G401.6 (cell line): ENCODE results near the gene PHC2.

Experiments used
- FAIRE-seq: peaks from 2 replicates; lab custom pipeline; 2012; peaks lifted over from hg19 to GRCh38; lab: Jason Lieb, UNC

The PHC2 gene

DNA sequence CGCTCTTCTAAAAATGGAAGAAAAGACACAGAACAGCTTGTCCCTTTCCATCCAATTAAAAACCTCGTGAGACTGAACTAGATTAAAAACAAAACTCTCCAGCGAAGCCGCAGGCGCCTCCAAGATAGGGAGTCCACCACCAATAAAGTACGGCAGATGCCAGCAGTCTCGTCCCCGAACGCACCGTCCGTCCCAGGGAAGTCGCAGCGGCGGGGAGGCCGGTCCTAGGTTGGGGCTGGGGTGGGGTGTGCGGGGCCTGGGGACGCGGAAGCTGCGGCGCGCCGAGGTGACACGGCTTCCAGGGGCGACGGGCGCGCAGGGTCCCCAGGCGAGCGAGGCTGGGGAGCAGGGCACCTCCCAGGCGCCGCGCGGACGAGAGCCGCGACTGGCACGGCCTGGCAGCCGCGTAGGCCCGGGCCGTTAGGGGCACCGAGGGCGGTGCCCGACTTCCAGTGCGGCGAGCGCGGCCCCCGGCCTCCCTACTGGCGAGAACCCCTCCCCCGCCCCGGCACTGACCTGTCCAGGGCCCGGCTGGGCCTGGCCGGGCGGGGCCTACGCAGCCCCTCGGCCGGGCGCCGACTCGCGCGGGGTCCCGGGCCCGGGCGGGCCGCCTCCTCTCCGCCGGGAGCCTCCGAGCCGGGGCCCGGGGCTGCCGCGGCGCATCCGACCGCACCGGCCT lies 81.7 kb downstream of the PHC2 start:
- FAIRE-seq, result no peak

GRCh38 chr1:33348676-33349080 lies 82.2 kb downstream of the PHC2 start:
- no peak for FAIRE-seq

DNA sequence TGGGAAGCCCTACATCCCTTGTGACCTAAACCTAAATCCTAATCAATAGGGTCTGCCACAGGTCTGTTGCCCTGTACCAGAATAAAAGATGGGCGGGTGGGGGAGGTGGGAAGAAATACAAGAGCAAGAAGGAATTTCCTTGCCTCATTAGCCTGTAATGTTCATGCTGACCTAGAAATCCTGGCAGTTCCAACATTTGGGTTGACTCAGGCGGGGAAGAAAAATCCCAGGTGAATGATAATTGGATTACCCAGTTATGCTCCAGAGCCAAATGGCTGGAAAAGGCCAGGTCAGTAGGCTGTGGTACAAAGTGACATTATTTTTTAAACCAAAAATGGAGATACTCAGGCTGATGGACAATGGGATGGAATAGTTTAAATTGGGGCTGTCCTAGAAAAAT lies 82.7 kb downstream of the PHC2 start:
- no peak for FAIRE-seq

- no peak for FAIRE-seq
Observed at GRCh38 chr1:33347650-33347992, 83.3 kb downstream of the PHC2 start.

GRCh38 chr1:33346927-33347649 lies 83.8 kb downstream of the PHC2 start:
- FAIRE-seq, result no peak

GRCh38 chr1:33346533-33346926 lies 84.4 kb downstream of the PHC2 start:
- no peak for FAIRE-seq

DNA sequence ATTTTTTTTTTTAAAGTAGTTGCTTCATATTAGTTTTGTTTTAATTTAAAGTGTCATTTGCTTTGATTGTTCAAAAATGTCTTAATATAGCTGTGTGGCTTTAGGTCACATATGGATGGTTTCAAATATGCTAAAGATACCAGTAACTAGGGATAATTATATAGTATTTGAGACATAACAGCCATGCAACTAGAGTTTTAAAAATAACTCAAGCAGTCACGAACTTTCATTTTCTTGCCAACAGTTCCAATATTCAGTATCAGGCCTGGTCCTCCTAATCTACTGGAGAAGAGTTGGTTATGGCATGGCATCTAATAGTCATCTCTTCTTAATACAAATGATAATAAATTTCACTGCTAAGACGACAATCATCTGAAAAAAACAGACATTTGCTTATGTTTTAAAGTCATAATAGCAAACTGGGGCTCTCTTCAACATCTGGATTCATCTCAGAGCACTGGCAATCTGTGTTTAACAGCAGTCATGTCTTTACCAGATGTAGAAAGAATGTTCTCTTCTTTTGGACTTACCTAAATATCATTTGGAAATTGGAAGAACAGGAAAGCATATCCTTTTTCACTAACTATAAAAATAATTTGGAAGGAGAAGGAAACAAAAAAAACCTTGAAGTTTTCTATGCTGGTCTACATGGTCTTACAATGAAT lies 85.9 kb downstream of the PHC2 start:
- no peak for FAIRE-seq

DNA sequence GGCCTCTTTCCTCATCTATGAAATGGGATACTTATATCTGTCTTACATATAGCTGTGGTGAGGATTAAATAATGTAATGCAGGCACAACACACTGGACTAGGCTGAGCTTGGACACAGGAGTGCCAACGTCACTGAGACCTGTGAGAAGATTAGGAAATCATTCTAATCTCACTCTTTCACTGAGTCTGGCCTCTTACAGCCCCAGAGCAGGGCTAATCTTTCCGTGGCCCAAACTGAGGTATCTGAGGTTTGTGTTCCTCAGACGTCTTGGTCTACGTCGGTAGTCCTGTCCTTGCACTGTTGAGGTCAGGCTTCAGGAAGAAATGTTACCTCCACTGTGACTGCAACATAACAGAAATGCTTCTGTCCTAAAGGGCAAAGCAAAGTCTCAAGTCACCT lies 87.4 kb downstream of the PHC2 start:
- no peak for FAIRE-seq

DNA sequence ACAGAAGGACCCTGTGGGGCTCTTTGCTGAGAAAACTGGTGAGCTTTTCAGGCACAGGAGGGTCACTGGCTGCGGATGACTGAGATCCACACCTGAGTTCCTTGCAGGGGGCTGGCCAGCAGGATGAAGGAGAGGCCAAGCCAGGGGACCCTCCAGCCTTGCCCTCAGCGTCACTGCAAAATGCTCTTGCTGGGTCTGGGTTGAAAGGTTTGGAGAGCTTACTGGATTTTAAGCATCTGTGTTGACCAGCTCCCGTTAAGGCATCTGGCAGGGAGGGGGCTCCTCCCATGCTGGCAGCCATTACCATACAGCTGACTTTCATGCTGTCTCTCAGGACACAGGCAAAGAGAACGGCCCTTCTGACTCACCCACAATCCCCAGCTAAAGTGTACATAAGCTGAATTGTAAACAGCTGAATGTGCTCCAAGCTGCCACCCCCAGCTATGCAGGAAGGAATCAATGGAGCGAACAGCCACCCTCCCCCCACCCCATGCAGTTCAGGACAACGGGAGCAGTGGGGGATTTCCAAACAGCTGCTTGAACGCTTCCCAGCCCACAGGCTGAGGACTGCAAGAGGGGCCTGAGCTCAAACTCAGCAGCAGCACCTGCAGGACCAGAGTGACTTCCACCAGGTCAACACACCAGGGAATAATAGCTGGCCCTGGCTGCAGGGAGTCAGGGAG lies 88.7 kb downstream of the PHC2 start:
- no peak for FAIRE-seq

DNA sequence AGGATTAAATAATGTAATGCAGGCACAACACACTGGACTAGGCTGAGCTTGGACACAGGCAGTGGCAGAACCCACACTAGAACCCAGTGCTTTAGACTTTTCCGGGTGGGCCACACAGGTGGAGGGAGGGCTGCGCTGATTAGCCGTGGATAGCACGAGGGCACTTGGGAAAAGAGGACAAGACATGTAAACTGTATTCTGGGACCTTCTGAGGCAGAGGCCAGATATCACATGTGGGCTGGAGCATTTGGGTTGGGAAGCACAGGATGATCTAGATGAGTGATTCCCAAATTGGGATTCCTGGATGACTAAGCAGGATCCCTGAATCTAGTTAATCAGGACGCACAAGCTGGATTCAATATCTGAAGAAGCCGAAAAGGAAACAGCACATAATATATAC lies 89.7 kb downstream of the PHC2 start:
- FAIRE-seq, result no peak

DNA sequence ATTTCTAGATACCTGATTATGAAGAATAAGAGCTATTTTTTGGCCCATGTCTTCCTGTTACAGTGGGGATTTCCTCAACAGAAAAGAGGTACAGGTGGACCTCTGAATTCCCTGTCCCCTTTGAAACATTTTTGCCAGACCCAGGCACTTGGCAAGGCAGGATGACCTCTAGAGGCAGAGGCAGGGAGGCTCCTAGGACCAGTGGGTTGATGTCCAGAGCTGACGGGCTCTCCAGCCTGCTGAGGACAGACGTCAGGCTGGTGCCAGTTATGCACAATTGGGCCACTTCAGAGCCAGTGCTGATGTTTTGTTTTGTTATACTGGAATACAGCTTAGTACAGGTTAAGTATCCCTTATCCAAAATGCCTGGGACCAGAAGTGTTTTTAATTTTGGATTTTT lies 91.5 kb downstream of the PHC2 start:
- FAIRE-seq, result no peak

DNA sequence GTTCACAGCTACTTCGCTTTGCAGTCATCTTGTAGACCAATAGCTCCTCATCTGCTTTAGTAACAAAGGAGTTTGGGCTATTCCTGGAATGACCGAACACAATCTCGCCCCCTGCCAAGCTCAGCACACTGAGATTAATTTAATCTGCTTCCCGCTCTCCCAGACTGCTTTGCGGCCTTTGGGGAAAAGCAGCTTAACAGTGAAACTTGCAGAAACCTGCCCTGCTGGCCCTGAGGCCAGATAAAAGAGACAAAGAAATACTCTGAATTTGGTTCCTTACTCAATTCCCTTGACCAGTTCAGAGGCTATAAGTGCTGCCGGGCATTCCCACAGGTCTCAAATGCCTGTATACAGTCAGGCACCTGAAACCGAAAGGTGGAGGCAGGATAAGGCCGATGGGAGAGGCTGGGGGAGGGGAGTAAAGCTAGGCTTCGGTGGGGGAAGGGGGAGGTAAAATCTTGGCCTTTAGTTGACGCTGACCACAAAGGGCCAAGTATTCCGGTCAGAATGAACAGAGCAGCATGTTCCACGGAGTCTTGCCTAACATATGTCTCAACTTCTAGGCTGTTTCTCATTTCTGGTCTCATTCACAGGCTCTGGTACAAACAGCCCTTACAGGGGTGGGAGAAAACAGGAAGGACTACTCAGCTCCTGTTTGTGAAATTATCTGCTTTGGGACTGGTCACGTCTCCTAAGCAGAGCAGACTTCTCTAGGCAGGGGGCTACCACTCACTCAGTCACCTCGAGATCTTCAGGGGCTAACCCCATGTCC lies 92.3 kb downstream of the PHC2 start:
- no peak for FAIRE-seq

DNA sequence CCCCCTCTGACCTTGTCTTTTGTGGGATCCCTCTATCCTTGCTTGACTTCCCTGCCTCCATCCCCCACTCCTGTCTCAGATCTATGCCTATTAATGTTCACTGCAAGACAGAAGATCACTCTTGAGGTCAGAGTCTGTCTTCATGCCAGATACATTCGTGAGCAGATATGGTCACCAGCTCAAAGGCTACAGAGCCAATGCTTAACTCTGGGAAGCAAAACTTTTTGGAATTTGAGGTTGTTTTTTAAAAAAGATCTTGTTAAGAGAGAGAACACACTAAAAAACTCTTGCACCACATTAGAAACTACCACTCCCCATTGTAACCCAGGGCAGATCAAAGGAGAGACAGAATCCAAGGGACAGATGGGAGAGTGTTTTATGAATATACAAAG lies 92.9 kb downstream of the PHC2 start:
- no peak for FAIRE-seq

- FAIRE-seq, result no peak
Observed at GRCh38 chr1:33337441-33337840, 93.5 kb downstream of the PHC2 start.

- no peak for FAIRE-seq
Observed at GRCh38 chr1:33336580-33336979, 94.3 kb downstream of the PHC2 start.

GRCh38 chr1:33335020-33335419 lies 95.9 kb downstream of the PHC2 start:
- no peak for FAIRE-seq

GRCh38 chr1:33334081-33334552 lies 96.8 kb downstream of the PHC2 start:
- no peak for FAIRE-seq

GRCh38 chr1:33332881-33333280 lies 98.0 kb downstream of the PHC2 start:
- FAIRE-seq, result no peak

DNA sequence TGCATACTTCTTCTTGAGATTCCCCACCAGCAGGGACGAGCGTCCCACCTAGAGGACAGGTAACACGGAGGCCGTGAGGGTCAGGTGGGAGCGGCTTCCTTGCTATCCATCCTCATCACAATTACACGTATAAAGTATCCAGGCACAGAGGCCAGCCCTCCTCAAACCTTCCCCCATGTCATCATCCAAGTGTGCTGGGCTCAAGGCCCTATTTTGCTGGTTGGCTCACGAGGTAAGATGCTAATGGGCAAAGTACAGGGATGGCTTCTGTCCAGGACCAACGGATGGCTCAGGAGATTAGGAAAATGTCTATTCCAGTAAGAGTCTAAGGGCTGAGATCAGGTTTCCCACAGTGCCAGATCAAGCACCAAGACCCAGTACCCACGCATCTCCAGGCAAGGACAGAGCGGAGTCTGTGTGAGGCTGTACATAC lies 98.5 kb downstream of the PHC2 start:
- no peak for FAIRE-seq

GRCh38 chr1:33331444-33332356 lies 99.2 kb downstream of the PHC2 start:
- no peak for FAIRE-seq

DNA sequence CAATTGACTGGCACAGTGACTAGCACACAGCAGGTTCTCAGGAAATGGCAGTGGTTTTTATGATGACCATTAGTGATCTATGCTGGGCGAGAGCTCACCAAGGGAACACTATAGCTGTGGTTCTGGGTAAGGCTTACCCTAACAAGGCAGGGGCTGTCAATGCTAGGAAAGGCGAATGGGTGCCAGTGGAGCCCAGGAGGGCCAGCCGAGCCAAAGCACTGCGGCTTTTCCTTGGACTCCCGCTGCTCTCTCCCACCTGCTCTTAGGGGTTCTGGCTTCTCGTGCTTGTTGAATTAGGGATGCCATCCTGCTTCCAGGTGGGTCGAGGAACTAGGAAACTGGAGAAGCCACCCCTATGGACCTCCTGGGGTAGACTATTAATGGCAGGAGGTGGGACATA lies 100.0 kb downstream of the PHC2 start:
- no peak for FAIRE-seq
